ENCODE data around the gene HEATR9. TPM values are rescaled to one million over a fixed set of nuclear protein-coding genes. Genes with fewer than 3 reads are reported as not detected.

Gene HEATR9
- total RNA-seq, 1 donor from 2014 or later: not detected

GRCh38 chr17:35846055-35846809 lies 22.5 kb downstream of the HEATR9 start:
- Mint-ChIP-seq H3K9me3 (no peaks in the 10 kb centered on the region), H3K4me3 (no peak overlapping the region), H3K27ac (no peak overlapping the region), H3K36me3 (peaks cover 39% of the 10 kb centered on the region), H3K4me1 (no peaks in the 10 kb centered on the region), H3K27me3 (ENCODE audit: insufficient read depth, low read depth) (no peaks in the 10 kb centered on the region)
- Histone ChIP-seq H3K79me2 (ENCODE audit: low read depth) (peaks cover 23% of the 10 kb centered on the region), H3K9me3 (ENCODE audit: low read depth) (no peaks in the 10 kb centered on the region), H3K4me3 (no peak overlapping the region), H2AFZ (replicated peaks) (no peak overlapping the region), H3F3A (ENCODE audit: low read depth) (peaks cover 50% of the 10 kb centered on the region), H3K9ac (no peak overlapping the region), H3K36me3 (peaks cover 28% of the 10 kb centered on the region), H3K4me1 (no peaks in the 10 kb centered on the region), H3K27ac (no peak overlapping the region), H3K27me3 (no peaks in the 10 kb centered on the region), H4K20me1 (ENCODE audit: low read depth) (peaks cover 54% of the 10 kb centered on the region), H3K4me2 (no peak overlapping the region)
- TF ChIP-seq CTCF (IDR thresholded peaks at IDR 0.05) (no peak), EZH2phosphoT487 (IDR thresholded peaks at IDR 0.05) (no peak), EZH2 (IDR thresholded peaks at IDR 0.05) (no peak)
- DNase-seq (ENCODE audit: low spot score): no peak

- Histone ChIP-seq H2AFZ (replicated peaks) (no peak overlapping the region), H3K4me2 (no peak overlapping the region), H3K27ac (no peak overlapping the region), H3F3A (ENCODE audit: low read depth) (peaks cover 50% of the 10 kb centered on the region), H3K4me1 (no peaks in the 10 kb centered on the region), H3K27me3 (no peaks in the 10 kb centered on the region), H3K4me3 (no peak overlapping the region), H3K79me2 (ENCODE audit: low read depth) (peaks cover 25% of the 10 kb centered on the region), H4K20me1 (ENCODE audit: low read depth) (peaks cover 58% of the 10 kb centered on the region), H3K9ac (no peak overlapping the region), H3K9me3 (ENCODE audit: low read depth) (no peaks in the 10 kb centered on the region), H3K36me3 (peaks cover 32% of the 10 kb centered on the region)
- Mint-ChIP-seq H3K27ac (no peak overlapping the region), H3K36me3 (peaks cover 36% of the 10 kb centered on the region), H3K27me3 (ENCODE audit: insufficient read depth, low read depth) (no peaks in the 10 kb centered on the region), H3K9me3 (no peaks in the 10 kb centered on the region), H3K4me1 (no peaks in the 10 kb centered on the region), H3K4me3 (no peak overlapping the region)
- DNase-seq (ENCODE audit: low spot score): no peak
- TF ChIP-seq EZH2phosphoT487 (IDR thresholded peaks at IDR 0.05) (no peak), EZH2 (IDR thresholded peaks at IDR 0.05) (no peak), CTCF (IDR thresholded peaks at IDR 0.05) (no peak)
Observed at GRCh38 chr17:35844547-35844946, 24.1 kb downstream of the HEATR9 start.

GRCh38 chr17:35843698-35844097 lies 25.0 kb downstream of the HEATR9 start:
- Histone ChIP-seq H3K4me1 (no peaks in the 10 kb centered on the region), H2AFZ (replicated peaks) (no peak overlapping the region), H3F3A (ENCODE audit: low read depth) (peaks cover 45% of the 10 kb centered on the region), H3K27me3 (no peaks in the 10 kb centered on the region), H3K27ac (no peak overlapping the region), H3K79me2 (ENCODE audit: low read depth) (peaks cover 25% of the 10 kb centered on the region), H3K36me3 (peaks cover 34% of the 10 kb centered on the region), H3K9ac (no peak overlapping the region), H3K4me2 (no peak overlapping the region), H3K9me3 (ENCODE audit: low read depth) (no peaks in the 10 kb centered on the region), H4K20me1 (ENCODE audit: low read depth) (peaks cover 50% of the 10 kb centered on the region), H3K4me3 (no peak overlapping the region)
- no peaks in the 10 kb centered on the region for H3K9me3 Mint-ChIP-seq
- H3K27ac Mint-ChIP-seq: no peak overlapping the region
- no peak overlapping the region for H3K4me3 Mint-ChIP-seq
- peaks cover 35% of the 10 kb centered on the region for H3K36me3 Mint-ChIP-seq
- H3K27me3 Mint-ChIP-seq (ENCODE audit: insufficient read depth, low read depth): no peaks in the 10 kb centered on the region
- H3K4me1 Mint-ChIP-seq: no peaks in the 10 kb centered on the region
- no peak for DNase-seq (ENCODE audit: low spot score)
- TF ChIP-seq EZH2 (IDR thresholded peaks at IDR 0.05): no peak
- TF ChIP-seq CTCF (IDR thresholded peaks at IDR 0.05): no peak

All from neural progenitor cell (in vitro differentiated cells).